NCI-H82 treated with DMSO at 0.1 percent for 48 hours (cell line): ENCODE results near the gene TCEANC2.

Experiments
- DNase-seq: peaks from one replicate; lab custom pipeline; 2025; ENCODE audit not compliant: unreplicated experiment; lab: John Stamatoyannopoulos, UW

TCEANC2 gene

GRCh38 chr1:54111624-54112023, 58.2 kb downstream of the TCEANC2 start:
- DNase-seq = no peak

- no peak for DNase-seq
Observed at GRCh38 chr1:54112027-54112426, 58.6 kb downstream of the TCEANC2 start.

- DNase-seq = no peak
Observed at GRCh38 chr1:54112705-54113368, 59.4 kb downstream of the TCEANC2 start.

- DNase-seq = no peak
Observed at GRCh38 chr1:54114001-54114400, 60.6 kb downstream of the TCEANC2 start.

- DNase-seq = no peak
Observed at GRCh38 chr1:54114955-54115354, 61.5 kb downstream of the TCEANC2 start.

GRCh38 chr1:54115520-54115919, 62.1 kb downstream of the TCEANC2 start:
- DNase-seq = no peak

GRCh38 chr1:54117815-54118563, 64.6 kb downstream of the TCEANC2 start:
- DNase-seq = peak; percentile 34

GRCh38 chr1:54118704-54119103, 65.3 kb downstream of the TCEANC2 start:
- DNase-seq = no peak

GRCh38 chr1:54120018-54120697, 66.8 kb downstream of the TCEANC2 start:
- DNase-seq = no peak

GRCh38 chr1:54120698-54121481, 67.5 kb downstream of the TCEANC2 start:
- DNase-seq = no peak

- DNase-seq = peak; percentile 68
Observed at GRCh38 chr1:54121482-54122134, 68.2 kb downstream of the TCEANC2 start.

- no peak for DNase-seq
Observed at GRCh38 chr1:54122135-54122751, 68.8 kb downstream of the TCEANC2 start.

- no peak for DNase-seq
Observed at GRCh38 chr1:54122992-54123391, 69.6 kb downstream of the TCEANC2 start.

GRCh38 chr1:54124472-54124871, 71.1 kb downstream of the TCEANC2 start:
- no peak for DNase-seq

GRCh38 chr1:54124906-54125305, 71.5 kb downstream of the TCEANC2 start:
- no peak for DNase-seq

GRCh38 chr1:54125386-54126070, 72.1 kb downstream of the TCEANC2 start:
- no peak for DNase-seq

GRCh38 chr1:54126271-54126815, 72.9 kb downstream of the TCEANC2 start:
- no peak for DNase-seq

GRCh38 chr1:54127594-54128300, 74.3 kb downstream of the TCEANC2 start:
- no peak for DNase-seq

GRCh38 chr1:54129858-54130257, 76.5 kb downstream of the TCEANC2 start:
- DNase-seq = no peak
